GM18507 (cell line): ENCODE measurements around the gene TULP4.
"Not testable (repeated sequence)": the region's sequence is repeated elsewhere in the genome, so short reads cannot be mapped to it uniquely, and the experiment has no call there.

Experiments
- DNase-seq: peaks from one replicate; pipeline ENCODE4 v3.0.0; 2011; ENCODE audit warnings: low read depth; ENCODE audit not compliant: insufficient read length; ENCODE audit errors: extremely low spot score
- FAIRE-seq: peaks from 2 replicates; lab custom pipeline; 2011; peaks lifted over from hg19 to GRCh38; lab: Jason Lieb, UNC

The TULP4 gene

GRCh38 chr6:158382491-158382890 lies 70.2 kb downstream of the TULP4 start:
- DNase-seq (no peak), FAIRE-seq (no peak)

GRCh38 chr6:158383057-158383456 lies 70.8 kb downstream of the TULP4 start:
- FAIRE-seq (no peak), DNase-seq (no peak)

- FAIRE-seq (no peak), DNase-seq (no peak)
Measured at GRCh38 chr6:158383542-158383941, 71.3 kb downstream of the TULP4 start.

GRCh38 chr6:158384671-158385110 lies 72.4 kb downstream of the TULP4 start:
- FAIRE-seq (no peak), DNase-seq (no peak)

GRCh38 chr6:158387036-158387435 lies 74.8 kb downstream of the TULP4 start:
- FAIRE-seq = peak; percentile 36
- DNase-seq = no peak

GRCh38 chr6:158387578-158387977 lies 75.3 kb downstream of the TULP4 start:
- FAIRE-seq (no peak), DNase-seq (no peak)

GRCh38 chr6:158388727-158389126 lies 76.5 kb downstream of the TULP4 start:
- FAIRE-seq (no peak), DNase-seq (no peak)

- FAIRE-seq (no peak), DNase-seq (no peak)
Measured at GRCh38 chr6:158389193-158389919, 77.1 kb downstream of the TULP4 start.

- FAIRE-seq (no peak), DNase-seq (no peak)
Measured at GRCh38 chr6:158391276-158391675, 79.0 kb downstream of the TULP4 start.

- not testable (repeated sequence) for DNase-seq, FAIRE-seq
Measured at GRCh38 chr6:158391977-158392376, 79.7 kb downstream of the TULP4 start.

GRCh38 chr6:158396136-158396535 lies 83.9 kb downstream of the TULP4 start:
- no peak for FAIRE-seq
- no peak for DNase-seq

GRCh38 chr6:158397578-158397977 lies 85.3 kb downstream of the TULP4 start:
- no peak for FAIRE-seq
- no peak for DNase-seq

GRCh38 chr6:158398252-158399024 lies 86.2 kb downstream of the TULP4 start:
- DNase-seq = no peak
- no peak for FAIRE-seq

- DNase-seq (no peak), FAIRE-seq (no peak)
Measured at GRCh38 chr6:158399040-158399700, 86.9 kb downstream of the TULP4 start.

- DNase-seq (no peak), FAIRE-seq (no peak)
Measured at GRCh38 chr6:158402184-158402583, 89.9 kb downstream of the TULP4 start.

GRCh38 chr6:158405321-158405831 lies 93.1 kb downstream of the TULP4 start:
- DNase-seq, FAIRE-seq: not testable (repeated sequence)

- DNase-seq (no peak), FAIRE-seq (no peak)
Measured at GRCh38 chr6:158405933-158406332, 93.7 kb downstream of the TULP4 start.

- FAIRE-seq (no peak), DNase-seq (no peak)
Measured at GRCh38 chr6:158406736-158407135, 94.5 kb downstream of the TULP4 start.

GRCh38 chr6:158408013-158408412 lies 95.7 kb downstream of the TULP4 start:
- no peak for FAIRE-seq
- no peak for DNase-seq

- no peak for DNase-seq
Measured at GRCh38 chr6:158408552-158409130, 96.4 kb downstream of the TULP4 start.

More at GRCh38 chr6:158408552-158409130, 96.4 kb downstream of the TULP4 start:
- FAIRE-seq = no peak
